ENCODE measurements around the gene SMAD1. TPM values are rescaled to one million over a fixed set of nuclear protein-coding genes. Genes with fewer than 3 reads are reported as not detected.
A peak's percentile ranks its signal among the peaks of the same experiment; 100 is the strongest.
"Not testable (repeated sequence)": the region's sequence is repeated elsewhere in the genome, so short reads cannot be mapped to it uniquely, and the experiment has no call there.

SMAD1 gene
- total RNA-seq, 1 donor from 2014 or later, result 112 TPM

DNA sequence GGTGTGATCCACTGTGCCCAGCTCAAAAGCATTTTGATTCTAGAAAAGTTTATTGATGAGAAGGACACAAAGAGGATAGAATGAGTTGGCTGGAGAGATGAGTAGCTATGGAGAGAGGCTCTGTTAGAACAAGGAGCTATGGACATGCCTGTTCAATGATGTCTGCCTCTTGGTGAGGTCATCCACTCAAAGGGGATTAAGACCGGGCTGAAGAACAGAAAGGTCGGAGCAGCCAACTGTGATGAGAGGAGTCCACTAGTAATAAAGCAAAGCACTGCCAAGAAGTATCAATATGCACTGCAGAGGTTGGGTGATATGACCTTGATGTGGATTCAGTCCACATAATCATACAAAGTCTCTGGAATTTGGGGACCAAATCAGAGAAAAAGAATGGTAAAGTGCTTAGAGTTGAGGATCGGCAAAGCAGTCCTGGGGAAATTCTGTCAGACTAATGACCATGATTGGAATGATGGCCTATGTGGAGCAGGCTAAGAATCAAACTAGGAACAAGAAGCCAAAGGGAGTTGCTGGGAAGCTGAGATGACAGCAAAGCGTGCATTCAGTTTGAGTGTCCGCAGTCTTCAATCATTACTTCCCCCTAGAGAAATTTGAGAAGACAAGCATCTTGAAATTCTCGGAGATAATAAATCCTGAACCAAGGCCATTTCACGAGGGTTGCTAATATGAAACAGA, 81.8 kb downstream of the SMAD1 start:
- no peak for DNase-seq (ENCODE audit: low read depth in 2 of 2)

GRCh38 chr4:145564540-145564939, 82.9 kb downstream of the SMAD1 start:
- peak in 1 of 2 donors; percentile 59 for DNase-seq (ENCODE audit: low read depth in 2 of 2)

DNA sequence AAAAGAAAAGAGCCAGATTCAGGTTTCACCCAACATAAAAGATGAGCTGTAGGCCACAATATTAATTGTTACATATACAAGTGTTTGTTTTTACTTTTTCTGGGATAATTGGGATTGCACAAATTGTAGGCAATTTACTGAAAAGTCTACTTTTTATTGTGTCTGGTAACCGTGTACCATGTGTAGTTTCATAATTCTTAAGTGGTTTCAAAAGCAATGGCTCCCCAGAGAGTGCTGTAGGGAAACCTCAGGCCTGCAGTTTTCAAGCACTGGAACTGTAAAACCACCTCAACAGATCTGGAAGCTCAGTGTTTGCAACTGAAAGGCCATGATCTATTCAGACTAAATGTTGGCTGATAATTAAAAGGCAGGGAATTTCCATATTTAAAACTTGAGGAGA, 83.7 kb downstream of the SMAD1 start:
- DNase-seq (ENCODE audit: low read depth in 2 of 2), result no peak

- DNase-seq (ENCODE audit: low read depth in 2 of 2), result no peak
These were observed 84.5 kb downstream of the SMAD1 start for GRCh38 chr4:145566086-145566708.

GRCh38 chr4:145566768-145567167, 85.1 kb downstream of the SMAD1 start:
- DNase-seq (ENCODE audit: low read depth in 2 of 2), result no peak

- no peak for DNase-seq (ENCODE audit: low read depth in 2 of 2)
These were observed 85.9 kb downstream of the SMAD1 start for GRCh38 chr4:145567516-145567915.

DNA sequence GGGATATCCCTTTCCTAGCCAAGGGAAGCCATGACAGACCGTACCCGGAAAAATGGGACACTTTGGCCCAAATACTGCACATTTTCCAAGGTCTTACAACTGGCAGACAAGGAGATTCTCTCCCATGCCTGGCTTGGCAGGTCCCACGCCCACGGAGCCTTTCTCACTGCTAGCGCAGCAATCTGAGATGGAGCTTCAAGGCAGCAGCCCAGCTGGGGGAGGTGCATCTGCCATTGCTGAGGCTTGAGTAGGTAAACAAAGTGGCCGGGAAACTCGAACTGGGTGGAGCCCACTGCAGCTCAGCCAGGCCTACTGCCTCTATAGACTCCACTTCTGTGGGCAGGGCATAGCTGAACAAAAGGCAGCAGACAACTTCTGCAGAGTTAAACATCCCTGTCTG, 92.9 kb downstream of the SMAD1 start:
- not testable (repeated sequence) for DNase-seq (ENCODE audit: low read depth in 2 of 2)

GRCh38 chr4:145580906-145581305, 99.3 kb downstream of the SMAD1 start:
- no peak for DNase-seq (ENCODE audit: low read depth in 2 of 2)

DNA sequence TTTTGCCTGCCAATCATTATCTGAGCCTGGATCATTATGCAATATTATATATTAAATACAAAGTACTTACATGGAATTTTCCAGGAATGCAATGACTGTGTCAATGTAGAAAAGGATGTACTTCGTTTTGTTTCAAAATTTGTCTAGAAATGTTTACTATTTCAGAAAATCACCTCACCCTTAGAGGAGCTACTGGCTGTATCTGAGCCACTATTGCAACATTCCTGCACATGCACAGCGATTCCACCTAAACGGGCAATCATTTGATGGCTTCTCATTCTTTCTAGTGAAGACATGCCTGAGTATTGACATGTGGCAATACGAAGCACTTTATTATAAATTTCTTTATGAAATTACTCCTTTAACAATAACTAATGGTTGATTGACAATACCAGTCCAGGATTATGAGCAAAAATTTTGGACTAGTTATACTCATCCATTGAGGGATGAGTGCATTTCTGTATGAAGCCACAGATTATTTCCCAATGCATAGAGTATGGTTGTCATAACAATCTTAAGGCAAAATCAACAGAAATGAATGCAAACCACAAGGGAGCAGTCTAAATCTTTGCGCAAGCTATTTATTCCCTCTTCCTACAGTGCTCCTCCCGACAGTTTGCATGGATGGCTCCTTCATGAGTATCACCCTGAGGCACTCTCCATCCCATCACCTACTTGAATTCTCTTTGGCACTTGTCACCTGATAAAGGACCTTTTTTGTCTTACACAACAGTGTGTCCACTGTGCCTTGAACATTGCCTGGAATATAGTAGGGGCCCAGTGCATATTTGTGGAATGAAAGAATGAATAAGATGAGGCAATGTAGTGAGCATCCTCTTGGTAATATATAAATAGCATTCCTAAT, 101.8 kb downstream of the SMAD1 start:
- no peak for DNase-seq (ENCODE audit: low read depth in 2 of 2)

- DNase-seq (ENCODE audit: low read depth in 2 of 2), result no peak
These were observed 105.6 kb downstream of the SMAD1 start for GRCh38 chr4:145587088-145587754.

DNA sequence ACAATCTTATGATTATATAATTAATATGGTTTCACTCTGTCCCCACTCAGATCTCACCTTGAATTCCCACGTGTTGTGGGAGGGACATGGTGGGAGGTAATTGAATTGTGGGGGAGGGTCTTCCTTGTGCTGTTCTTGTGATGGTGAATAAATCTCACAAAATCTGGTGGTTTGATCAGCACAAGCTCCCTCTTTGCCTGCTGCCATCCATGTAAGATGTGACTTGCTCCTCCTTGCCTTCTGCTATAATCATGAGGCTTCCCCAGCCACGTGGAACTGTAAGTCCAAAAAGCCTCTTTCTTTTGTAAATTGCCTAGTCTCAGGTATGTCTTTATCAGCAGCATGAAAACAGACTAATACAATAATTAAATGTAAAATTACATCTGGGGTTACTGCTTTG, 107.7 kb downstream of the SMAD1 start:
- DNase-seq (ENCODE audit: low read depth in 2 of 2), result not testable (repeated sequence)

DNA sequence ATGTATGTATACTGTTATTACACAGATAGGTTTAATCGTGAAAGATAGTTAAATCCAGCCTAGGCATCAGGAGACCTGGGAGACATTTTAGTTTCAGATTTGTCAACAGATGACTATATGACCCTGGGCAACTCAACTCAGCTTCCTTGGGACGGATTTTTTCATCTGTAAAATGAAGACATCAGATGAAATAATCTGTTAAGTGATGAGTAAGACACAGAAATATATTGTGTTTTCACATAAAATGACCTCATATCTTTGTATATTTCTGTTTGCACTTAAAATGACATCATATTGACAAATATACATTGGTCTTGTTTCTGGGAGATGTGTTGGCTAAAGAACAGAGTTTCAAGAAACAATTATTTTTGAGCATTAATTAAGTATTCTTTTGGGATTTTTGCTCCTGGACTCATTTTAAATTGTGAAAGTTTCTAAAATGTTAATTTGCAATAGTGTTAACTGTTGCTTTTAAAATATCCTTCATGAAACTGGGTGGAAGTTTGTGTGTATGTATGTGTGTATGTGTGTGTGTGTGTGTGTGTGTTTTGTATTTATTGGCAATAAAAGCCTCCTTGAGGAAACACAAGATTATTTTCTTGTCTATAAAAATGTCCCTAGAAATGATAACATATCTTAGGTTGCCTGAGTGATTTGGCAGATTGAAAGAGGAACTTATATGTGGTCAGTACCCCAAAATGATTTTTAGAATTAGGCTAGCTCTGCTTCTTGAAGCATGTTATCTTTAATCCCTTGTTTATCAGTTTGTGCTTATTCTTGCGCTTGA, 108.5 kb downstream of the SMAD1 start:
- no peak for DNase-seq (ENCODE audit: low read depth in 2 of 2)

DNA sequence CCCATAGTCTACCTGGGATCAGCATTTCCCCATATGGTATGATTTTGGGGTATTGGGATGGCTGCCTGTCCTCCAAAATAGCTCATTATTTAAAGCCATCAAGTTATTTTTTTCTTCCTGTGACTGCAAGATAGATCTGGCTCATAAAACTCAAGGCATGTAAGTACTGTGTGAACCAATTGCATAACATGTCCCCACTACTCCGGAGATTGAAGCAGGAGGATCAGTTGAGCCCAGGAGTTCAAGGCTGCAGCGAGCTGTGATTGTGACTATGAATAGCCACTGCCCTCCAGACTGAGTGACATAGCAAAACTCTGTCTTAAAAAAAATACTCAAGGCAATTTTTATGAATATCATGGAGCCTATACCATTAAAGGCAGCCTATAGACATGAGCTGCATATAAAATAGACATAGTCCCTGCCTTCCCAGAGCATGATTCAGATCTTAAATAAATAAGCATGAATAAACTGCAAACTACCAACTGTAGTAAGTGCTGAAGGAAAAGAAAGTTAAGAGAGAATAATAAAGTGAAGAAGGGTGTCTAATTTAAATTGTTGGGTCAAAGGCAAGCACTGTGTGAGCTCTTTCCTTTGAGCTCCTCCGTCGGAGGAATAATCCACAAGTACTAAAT, 120.6 kb downstream of the SMAD1 start:
- DNase-seq (ENCODE audit: low read depth in 2 of 2), result no peak

DNA sequence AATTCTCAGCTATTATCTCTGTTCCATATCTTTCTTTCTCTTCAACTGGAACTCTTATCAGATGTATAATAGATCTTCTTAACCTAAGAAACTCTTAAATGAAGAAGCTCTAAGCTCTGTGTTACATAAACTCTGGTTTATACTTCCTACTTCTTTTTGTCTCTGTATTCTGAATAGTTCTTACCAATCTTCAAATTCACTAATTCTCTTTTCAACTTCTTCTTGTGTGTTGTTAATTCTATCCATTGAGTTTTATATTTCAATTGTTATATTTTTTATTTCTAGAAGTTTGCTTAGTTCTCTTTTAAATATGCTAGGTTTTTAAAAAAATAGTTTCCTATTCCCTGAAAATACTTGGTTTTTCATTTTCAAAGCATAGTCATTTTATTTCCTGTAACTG, 124.3 kb downstream of the SMAD1 start:
- DNase-seq (ENCODE audit: low read depth in 2 of 2), result no peak

Other genes with a start within 250 kb of the SMAD1 start
- 1.1 and 1.8 TPM in 2 replicates for gene MMAA, start 137.5 kb downstream of the SMAD1 start, total RNA-seq
- not detected in 2 replicates for gene C4orf51, start 198.3 kb downstream of the SMAD1 start, total RNA-seq

All from lung microvascular endothelial cell (primary cell).